GM23338 (cell line): ENCODE data around the gene DAO. TPM values are rescaled to one million over a fixed set of nuclear protein-coding genes. Genes with fewer than 3 reads are reported as not detected.

Experiments
- ATAC-seq: fragments of 200-7000 bp; cut with Tn5 transposase; 3 replicates; pipeline ENCODE4 v1.9.1; 2020
- DNase-seq: peaks from one replicate; pipeline ENCODE4 v3.0.0-alpha.2; 2015; ENCODE audit warnings: low spot score
- H2AFZ ChIP-seq: fragments of 200-600 bp; sonication (generic); 2 replicates; pipeline ENCODE4 v1.8.0; 2016; ENCODE audit warnings: antibody characterized with exemption, mild to moderate bottlenecking, moderate library complexity
- H3F3A ChIP-seq: fragments of 200-600 bp; sonication (generic); replicated peaks from 2 replicates; pipeline ENCODE4 v1.8.0; 2017; ENCODE audit warnings: antibody characterized with exemption, mixed run types, low read depth
- H3K27ac ChIP-seq: fragments of 200-600 bp; sonication (generic); 2 replicates; pipeline ENCODE4 v1.6.1; 2016; ENCODE audit warnings: low read depth
- H3K27me3 ChIP-seq: fragments of 200-600 bp; sonication (generic); 2 replicates; pipeline ENCODE4 v1.8.0; 2016; ENCODE audit warnings: mild to moderate bottlenecking, mixed run types, moderate library complexity; ENCODE audit not compliant: insufficient read depth
- H3K36me3 ChIP-seq: fragments of 200-600 bp; sonication (generic); 2 replicates; pipeline ENCODE4 v1.8.0; 2016; ENCODE audit warnings: mild to moderate bottlenecking; ENCODE audit not compliant: insufficient read depth
- H3K4me1 ChIP-seq: fragments of 200-600 bp; sonication (generic); 2 replicates; pipeline ENCODE4 v1.8.0; 2016; ENCODE audit warnings: mild to moderate bottlenecking, moderate library complexity; ENCODE audit not compliant: insufficient read depth
- H3K4me2 ChIP-seq: fragments of 200-600 bp; sonication (generic); 2 replicates; pipeline ENCODE4 v1.7.1; 2017; ENCODE audit warnings: mixed run types
- H3K4me3 ChIP-seq: fragments of 200-600 bp; sonication (generic); 2 replicates; pipeline ENCODE4 v1.6.1; 2016; ENCODE audit warnings: mixed run types
- H3K79me2 ChIP-seq: fragments of 200-600 bp; sonication (generic); replicated peaks from 2 replicates; pipeline ENCODE4 v1.8.0; 2017; ENCODE audit warnings: mild to moderate bottlenecking; ENCODE audit not compliant: insufficient read depth
- H3K9me2 ChIP-seq: fragments of 200-600 bp; sonication (generic); 2 replicates; pipeline ENCODE4 v1.8.0; 2017; ENCODE audit not compliant: insufficient read depth
- H4K20me1 ChIP-seq: fragments of 200-600 bp; sonication (generic); replicated peaks from 2 replicates; pipeline ENCODE4 v1.8.0; 2017; ENCODE audit warnings: mild to moderate bottlenecking; ENCODE audit not compliant: insufficient read depth
- H3K27ac Mint-ChIP-seq: 2 replicates; pipeline ENCODE4 v1.8.0; 2020; ENCODE audit warnings: inconsistent platforms, mild to moderate bottlenecking, moderate library complexity, mixed read lengths
- H3K27me3 Mint-ChIP-seq: 3 replicates; pipeline ENCODE4 v1.8.0; 2022; ENCODE audit warnings: low read depth, mild to moderate bottlenecking, moderate library complexity, mixed read lengths, inconsistent platforms; ENCODE audit not compliant: insufficient read depth, poor library complexity
- H3K36me3 Mint-ChIP-seq: 3 replicates; pipeline ENCODE4 v1.8.0; 2021; ENCODE audit warnings: low read depth, mild to moderate bottlenecking, inconsistent platforms, moderate library complexity, mixed read lengths
- H3K4me1 Mint-ChIP-seq: 3 replicates; pipeline ENCODE4 v1.8.0; 2020; ENCODE audit warnings: mild to moderate bottlenecking, inconsistent platforms, mixed read lengths
- H3K4me3 Mint-ChIP-seq: 3 replicates; pipeline ENCODE4 v1.8.0; 2021; ENCODE audit warnings: moderate library complexity, mild to moderate bottlenecking, inconsistent platforms, mixed read lengths
- H3K9me3 Mint-ChIP-seq: 3 replicates; pipeline ENCODE4 v1.8.0; 2020; ENCODE audit warnings: moderate library complexity, mild to moderate bottlenecking, inconsistent platforms, mixed read lengths
- CREB1 ChIP-seq: fragments of 250-450 bp; sonication (Bioruptor Pico); IDR thresholded peaks from 2 replicates; pipeline ENCODE4 v1.5.0; 2020; ENCODE audit warnings: low read depth, mild to moderate bottlenecking, moderate library complexity
- CTCF ChIP-seq, 2 experiments: fragments of 200-600 bp in 1 of 2; sonication (generic) in 1 of 2; conservative IDR thresholded peaks; 2 replicates each; pipeline versions ENCODE4 v1.5.1 to v1.6.1; 2016 to 2017; ENCODE audit warnings: antibody characterized with exemption in 2 of 2, low read depth in 2 of 2, mild to moderate bottlenecking in 2 of 2, moderate library complexity in 1 of 2
- EZH2 ChIP-seq: fragments of 200-600 bp; sonication (generic); IDR thresholded peaks from one replicate; pipeline ENCODE4 v1.8.0; 2017; ENCODE audit warnings: antibody characterized with exemption, mild to moderate bottlenecking, low read depth; ENCODE audit not compliant: unreplicated experiment
- EZH2phosphoT487 ChIP-seq: fragments of 200-600 bp; sonication (generic); IDR thresholded peaks from one replicate; pipeline ENCODE4 v1.8.1; 2018; ENCODE audit warnings: antibody characterized with exemption; ENCODE audit not compliant: unreplicated experiment
- JUNB ChIP-seq: IDR thresholded peaks from one replicate; pipeline ENCODE4 v1.6.1; 2016; ENCODE audit warnings: antibody characterized with exemption; ENCODE audit not compliant: unreplicated experiment
- NANOG ChIP-seq: IDR thresholded peaks from 2 replicates; pipeline ENCODE4 v1.6.1; 2016; ENCODE audit warnings: antibody characterized with exemption, borderline replicate concordance
- POLR2AphosphoS5 ChIP-seq: IDR thresholded peaks from 2 replicates; pipeline ENCODE4 v1.6.1; 2016; ENCODE audit warnings: antibody characterized with exemption, low read depth
- REST ChIP-seq: IDR thresholded peaks from one replicate; pipeline ENCODE4 v1.6.1; 2018; ENCODE audit warnings: antibody characterized with exemption; ENCODE audit not compliant: unreplicated experiment
- STAT1 ChIP-seq: IDR thresholded peaks from one replicate; pipeline ENCODE4 v1.6.1; 2016; ENCODE audit warnings: antibody characterized with exemption; ENCODE audit not compliant: unreplicated experiment
- ZNF114 ChIP-seq: fragments of 250-450 bp; sonication (Bioruptor Pico); IDR thresholded peaks from 2 replicates; pipeline ENCODE4 v1.5.0; 2020; ENCODE audit warnings: mild to moderate bottlenecking, moderate library complexity
- ZNF331 ChIP-seq: fragments of 250-450 bp; sonication (Bioruptor Pico); IDR thresholded peaks from 2 replicates; pipeline ENCODE4 v1.5.0; 2020; ENCODE audit warnings: low read depth, mild to moderate bottlenecking, moderate library complexity
- long read RNA-seq: library from polyadenylated mRNA; unstranded; transcript quantifications from one replicate; pipeline ENCODE4 v2.0.0, GENCODE V29; 2020; ENCODE audit not compliant: unreplicated experiment
- polyA plus RNA-seq: library from polyadenylated mRNA; unstranded; fragments of >200 nt; fragmentation: Nextera tagmentation; extraction: Ambion mirVana; gene quantifications from 2 replicates; pipeline ENCODE4 v1.2.1, GENCODE V29; 2016
- total RNA-seq: library from RNA; depleted of rRNA; stranded (reverse); fragments of >200 nt; shearing (Covaris generic); gene quantifications from 2 replicates; pipeline ENCODE4 v1.2.3, GENCODE V29; 2014; rRNA removed
- TF ChIP-seq, protein P1 (sequence below): fragments of 250-450 bp; sonication (Bioruptor Pico); IDR thresholded peaks from 2 replicates; pipeline ENCODE4 v1.5.0; 2020; ENCODE audit warnings: mild to moderate bottlenecking, moderate library complexity
- TF ChIP-seq, protein P2 (sequence below): IDR thresholded peaks from 2 replicates; pipeline ENCODE4 v1.6.1; 2016; ENCODE audit warnings: antibody characterized with exemption

The DAO gene
- total RNA-seq (not detected in 2 replicates), polyA plus RNA-seq (not detected in 2 replicates)
- long read RNA-seq: 0 reads

DNA sequence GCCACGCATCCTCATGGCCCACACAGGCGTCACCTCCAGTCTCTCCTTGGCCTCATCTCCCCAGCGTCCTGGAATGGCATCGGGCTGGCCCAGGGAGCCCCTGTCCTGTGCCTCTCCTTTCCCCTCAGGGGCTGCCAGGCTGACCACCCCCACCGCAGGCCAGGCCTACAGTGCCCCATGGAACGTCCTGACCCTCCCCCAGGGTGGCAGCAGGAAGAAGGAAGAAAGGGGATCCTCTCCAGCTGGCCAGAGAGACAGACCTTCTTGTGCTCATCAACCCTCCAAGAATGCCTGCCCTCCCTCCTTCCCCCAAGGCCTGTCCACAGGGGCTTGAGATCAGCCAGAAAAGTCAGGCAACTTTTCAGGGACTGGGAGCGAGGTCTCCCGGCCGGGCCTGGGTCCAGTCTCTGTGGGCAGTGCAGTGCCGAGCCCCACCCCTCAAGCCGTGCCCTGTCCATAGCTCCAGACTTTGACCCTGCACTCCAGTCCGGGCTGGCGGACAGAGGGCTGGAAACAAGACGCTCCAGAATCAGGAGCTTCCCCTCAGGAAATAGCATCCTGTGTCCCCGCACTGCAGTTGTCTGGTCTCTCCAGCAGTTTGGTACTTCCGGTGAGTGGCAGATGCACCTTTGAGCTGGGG, at the start of gene DAO:
DAO (plus strand) TSS at position 478 of the 640 bp plus-strand sequence. CDS start 4,915 bp downstream, outside the sequence.
- H3K4me1 Mint-ChIP-seq: peaks cover 2% of the 10 kb centered on the region; the same call in 1 of the 3 replicates
- peak within 1 kb of the TSS; percentile 86; the same call in 1 of the 2 replicates for H2AFZ ChIP-seq
- no peaks in the 10 kb centered on the region for H3K27me3 ChIP-seq
- no peak within 1 kb of the TSS for H3K4me3 Mint-ChIP-seq
- no peaks in the 10 kb centered on the region for H3K79me2 ChIP-seq
- H3K4me2 ChIP-seq: no peak within 1 kb of the TSS
- TF ChIP-seq NANOG (no peak), ZNF331 (CRISPR knock-in tag) (no peak), ZNF114 (CRISPR knock-in tag) (no peak), EZH2phosphoT487 (no peak), EZH2 (no peak), STAT1 (no peak), CTCF (conservative IDR thresholded peaks at IDR 0.05; ENCODE audit: low read depth in 2 of 2) (no peak), POLR2AphosphoS5 (no peak), CREB1 (no peak), REST (no peak), JUNB (no peak)
- TF ChIP-seq, protein P1, sequence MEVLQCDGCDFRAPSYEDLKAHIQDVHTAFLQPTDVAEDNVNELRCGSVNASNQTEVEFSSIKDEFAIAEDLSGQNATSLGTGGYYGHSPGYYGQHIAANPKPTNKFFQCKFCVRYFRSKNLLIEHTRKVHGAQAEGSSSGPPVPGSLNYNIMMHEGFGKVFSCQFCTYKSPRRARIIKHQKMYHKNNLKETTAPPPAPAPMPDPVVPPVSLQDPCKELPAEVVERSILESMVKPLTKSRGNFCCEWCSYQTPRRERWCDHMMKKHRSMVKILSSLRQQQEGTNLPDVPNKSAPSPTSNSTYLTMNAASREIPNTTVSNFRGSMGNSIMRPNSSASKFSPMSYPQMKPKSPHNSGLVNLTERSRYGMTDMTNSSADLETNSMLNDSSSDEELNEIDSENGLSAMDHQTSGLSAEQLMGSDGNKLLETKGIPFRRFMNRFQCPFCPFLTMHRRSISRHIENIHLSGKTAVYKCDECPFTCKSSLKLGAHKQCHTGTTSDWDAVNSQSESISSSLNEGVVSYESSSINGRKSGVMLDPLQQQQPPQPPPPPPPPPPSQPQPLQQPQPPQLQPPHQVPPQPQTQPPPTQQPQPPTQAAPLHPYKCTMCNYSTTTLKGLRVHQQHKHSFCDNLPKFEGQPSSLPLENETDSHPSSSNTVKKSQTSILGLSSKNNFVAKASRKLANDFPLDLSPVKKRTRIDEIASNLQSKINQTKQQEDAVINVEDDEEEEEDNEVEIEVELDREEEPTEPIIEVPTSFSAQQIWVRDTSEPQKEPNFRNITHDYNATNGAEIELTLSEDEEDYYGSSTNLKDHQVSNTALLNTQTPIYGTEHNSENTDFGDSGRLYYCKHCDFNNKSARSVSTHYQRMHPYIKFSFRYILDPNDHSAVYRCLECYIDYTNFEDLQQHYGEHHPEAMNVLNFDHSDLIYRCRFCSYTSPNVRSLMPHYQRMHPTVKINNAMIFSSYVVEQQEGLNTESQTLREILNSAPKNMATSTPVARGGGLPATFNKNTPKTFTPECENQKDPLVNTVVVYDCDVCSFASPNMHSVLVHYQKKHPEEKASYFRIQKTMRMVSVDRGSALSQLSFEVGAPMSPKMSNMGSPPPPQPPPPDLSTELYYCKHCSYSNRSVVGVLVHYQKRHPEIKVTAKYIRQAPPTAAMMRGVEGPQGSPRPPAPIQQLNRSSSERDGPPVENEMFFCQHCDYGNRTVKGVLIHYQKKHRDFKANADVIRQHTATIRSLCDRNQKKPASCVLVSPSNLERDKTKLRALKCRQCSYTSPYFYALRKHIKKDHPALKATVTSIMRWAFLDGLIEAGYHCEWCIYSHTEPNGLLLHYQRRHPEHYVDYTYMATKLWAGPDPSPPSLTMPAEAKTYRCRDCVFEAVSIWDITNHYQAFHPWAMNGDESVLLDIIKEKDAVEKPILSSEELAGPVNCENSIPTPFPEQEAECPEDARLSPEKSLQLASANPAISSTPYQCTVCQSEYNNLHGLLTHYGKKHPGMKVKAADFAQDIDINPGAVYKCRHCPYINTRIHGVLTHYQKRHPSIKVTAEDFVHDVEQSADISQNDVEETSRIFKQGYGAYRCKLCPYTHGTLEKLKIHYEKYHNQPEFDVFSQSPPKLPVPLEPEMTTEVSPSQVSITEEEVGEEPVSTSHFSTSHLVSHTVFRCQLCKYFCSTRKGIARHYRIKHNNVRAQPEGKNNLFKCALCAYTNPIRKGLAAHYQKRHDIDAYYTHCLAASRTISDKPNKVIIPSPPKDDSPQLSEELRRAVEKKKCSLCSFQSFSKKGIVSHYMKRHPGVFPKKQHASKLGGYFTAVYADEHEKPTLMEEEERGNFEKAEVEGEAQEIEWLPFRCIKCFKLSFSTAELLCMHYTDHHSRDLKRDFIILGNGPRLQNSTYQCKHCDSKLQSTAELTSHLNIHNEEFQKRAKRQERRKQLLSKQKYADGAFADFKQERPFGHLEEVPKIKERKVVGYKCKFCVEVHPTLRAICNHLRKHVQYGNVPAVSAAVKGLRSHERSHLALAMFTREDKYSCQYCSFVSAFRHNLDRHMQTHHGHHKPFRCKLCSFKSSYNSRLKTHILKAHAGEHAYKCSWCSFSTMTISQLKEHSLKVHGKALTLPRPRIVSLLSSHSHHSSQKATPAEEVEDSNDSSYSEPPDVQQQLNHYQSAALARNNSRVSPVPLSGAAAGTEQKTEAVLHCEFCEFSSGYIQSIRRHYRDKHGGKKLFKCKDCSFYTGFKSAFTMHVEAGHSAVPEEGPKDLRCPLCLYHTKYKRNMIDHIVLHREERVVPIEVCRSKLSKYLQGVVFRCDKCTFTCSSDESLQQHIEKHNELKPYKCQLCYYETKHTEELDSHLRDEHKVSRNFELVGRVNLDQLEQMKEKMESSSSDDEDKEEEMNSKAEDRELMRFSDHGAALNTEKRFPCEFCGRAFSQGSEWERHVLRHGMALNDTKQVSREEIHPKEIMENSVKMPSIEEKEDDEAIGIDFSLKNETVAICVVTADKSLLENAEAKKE (CRISPR knock-in tag): no peak
- TF ChIP-seq, protein P2, sequence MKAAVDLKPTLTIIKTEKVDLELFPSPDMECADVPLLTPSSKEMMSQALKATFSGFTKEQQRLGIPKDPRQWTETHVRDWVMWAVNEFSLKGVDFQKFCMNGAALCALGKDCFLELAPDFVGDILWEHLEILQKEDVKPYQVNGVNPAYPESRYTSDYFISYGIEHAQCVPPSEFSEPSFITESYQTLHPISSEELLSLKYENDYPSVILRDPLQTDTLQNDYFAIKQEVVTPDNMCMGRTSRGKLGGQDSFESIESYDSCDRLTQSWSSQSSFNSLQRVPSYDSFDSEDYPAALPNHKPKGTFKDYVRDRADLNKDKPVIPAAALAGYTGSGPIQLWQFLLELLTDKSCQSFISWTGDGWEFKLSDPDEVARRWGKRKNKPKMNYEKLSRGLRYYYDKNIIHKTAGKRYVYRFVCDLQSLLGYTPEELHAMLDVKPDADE: no peak
- H4K20me1 ChIP-seq: no peaks in the 10 kb centered on the region
- peak; percentile 18; the same call in 2 of the 3 replicates for ATAC-seq
- no peak within 1 kb of the TSS for H3K4me3 ChIP-seq
- H3F3A ChIP-seq: no peaks in the 10 kb centered on the region
- no peaks in the 10 kb centered on the region for H3K9me3 Mint-ChIP-seq
- peaks cover 7% of the 10 kb centered on the region for H3K27me3 Mint-ChIP-seq
- no peaks in the 10 kb centered on the region; the same call in 1 of the 2 replicates for H3K4me1 ChIP-seq
- no peaks in the 10 kb centered on the region for H3K36me3 ChIP-seq
- H3K9me2 ChIP-seq: no peaks in the 10 kb centered on the region
- H3K36me3 Mint-ChIP-seq: no peaks in the 10 kb centered on the region
- DNase-seq: no peak
- H3K27ac Mint-ChIP-seq: no peak within 1 kb of the TSS
- no peak within 1 kb of the TSS for H3K27ac ChIP-seq
